ENCODE data around the gene RASL10A. TPM values are rescaled to one million over a fixed set of nuclear protein-coding genes. Genes with fewer than 3 reads are reported as not detected.
"Not testable (repeated sequence)": the region's sequence is repeated elsewhere in the genome, so short reads cannot be mapped to it uniquely, and the experiment has no call there.

The RASL10A gene
- total RNA-seq, 1 experiment from 2014 or later, result 1.1 TPM

GRCh38 chr22:29348041-29348440, 32.5 kb upstream of the RASL10A start:
- Mint-ChIP-seq H3K27ac (ENCODE audit: unreplicated experiment) (no peak overlapping the region), H3K4me3 (ENCODE audit: unreplicated experiment) (no peak overlapping the region), H3K9me3 (ENCODE audit: unreplicated experiment) (no peaks in the 10 kb centered on the region), H3K36me3 (ENCODE audit: insufficient read depth, unreplicated experiment) (peaks cover 50% of the 10 kb centered on the region), H3K4me1 (ENCODE audit: low read depth, unreplicated experiment) (peaks cover 1% of the 10 kb centered on the region), H3K27me3 (ENCODE audit: insufficient read depth, unreplicated experiment) (no peaks in the 10 kb centered on the region)
- H3K4me1 ChIP-seq, result no peaks in the 10 kb centered on the region
- H3K9me3 ChIP-seq, result no peaks in the 10 kb centered on the region
- H3K36me3 ChIP-seq (ENCODE audit: control insufficient read depth, insufficient read depth, low read length), result peaks cover 1% of the 10 kb centered on the region
- POLR2A ChIA-PET, result no interaction called here
- CTCF ChIA-PET, result interaction anchor here (0.9 kb wide), 1 partner anchor 27 kb away, joined by 3 read pairs; no protein-coding TSS in a partner anchor
- TF ChIP-seq, protein P1, sequence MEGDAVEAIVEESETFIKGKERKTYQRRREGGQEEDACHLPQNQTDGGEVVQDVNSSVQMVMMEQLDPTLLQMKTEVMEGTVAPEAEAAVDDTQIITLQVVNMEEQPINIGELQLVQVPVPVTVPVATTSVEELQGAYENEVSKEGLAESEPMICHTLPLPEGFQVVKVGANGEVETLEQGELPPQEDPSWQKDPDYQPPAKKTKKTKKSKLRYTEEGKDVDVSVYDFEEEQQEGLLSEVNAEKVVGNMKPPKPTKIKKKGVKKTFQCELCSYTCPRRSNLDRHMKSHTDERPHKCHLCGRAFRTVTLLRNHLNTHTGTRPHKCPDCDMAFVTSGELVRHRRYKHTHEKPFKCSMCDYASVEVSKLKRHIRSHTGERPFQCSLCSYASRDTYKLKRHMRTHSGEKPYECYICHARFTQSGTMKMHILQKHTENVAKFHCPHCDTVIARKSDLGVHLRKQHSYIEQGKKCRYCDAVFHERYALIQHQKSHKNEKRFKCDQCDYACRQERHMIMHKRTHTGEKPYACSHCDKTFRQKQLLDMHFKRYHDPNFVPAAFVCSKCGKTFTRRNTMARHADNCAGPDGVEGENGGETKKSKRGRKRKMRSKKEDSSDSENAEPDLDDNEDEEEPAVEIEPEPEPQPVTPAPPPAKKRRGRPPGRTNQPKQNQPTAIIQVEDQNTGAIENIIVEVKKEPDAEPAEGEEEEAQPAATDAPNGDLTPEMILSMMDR (IDR thresholded peaks at IDR 0.05; ENCODE audit: insufficient read depth in 1 of 2, low read depth in 1 of 2, low read length in 1 of 2, severe bottlenecking in 1 of 2, unreplicated experiment in 1 of 2), result no peak
- no peaks in the 10 kb centered on the region for H3K27me3 ChIP-seq (replicated peaks; ENCODE audit: control insufficient read depth, insufficient read depth, low read length)
- TSS peak; percentile 6 for BruUV-seq (replicated peaks)
- H3K4me3 ChIP-seq (ENCODE audit: low read depth, low read length), result no peak overlapping the region
- intact Hi-C loops (cut with micrococcal nuclease; ENCODE audit: unreplicated experiment), result no loop called here
- DNase-seq, result no peak

GRCh38 chr22:29346659-29347058, 31.2 kb upstream of the RASL10A start:
- CTCF ChIA-PET, result interaction anchor here (0.7 to 1.1 kb wide), 2 partner anchors 11 to 20 kb away, joined by 3 read pairs; no protein-coding TSS in a partner anchor
- Mint-ChIP-seq H3K27me3 (ENCODE audit: insufficient read depth, unreplicated experiment) (no peaks in the 10 kb centered on the region), H3K27ac (ENCODE audit: unreplicated experiment) (no peak overlapping the region), H3K4me1 (ENCODE audit: low read depth, unreplicated experiment) (peaks cover 8% of the 10 kb centered on the region), H3K4me3 (ENCODE audit: unreplicated experiment) (no peak overlapping the region), H3K36me3 (ENCODE audit: insufficient read depth, unreplicated experiment) (peaks cover 56% of the 10 kb centered on the region), H3K9me3 (ENCODE audit: unreplicated experiment) (no peaks in the 10 kb centered on the region)
- no TSS peak for BruUV-seq (replicated peaks)
- intact Hi-C loops (cut with micrococcal nuclease; ENCODE audit: unreplicated experiment), result no loop called here
- H3K4me3 ChIP-seq (ENCODE audit: low read depth, low read length), result no peak overlapping the region
- TF ChIP-seq, protein P1 (IDR thresholded peaks at IDR 0.05; ENCODE audit: insufficient read depth in 1 of 2, low read depth in 1 of 2, low read length in 1 of 2, severe bottlenecking in 1 of 2, unreplicated experiment in 1 of 2), result no peak
- H3K9me3 ChIP-seq, result no peaks in the 10 kb centered on the region
- no peaks in the 10 kb centered on the region for H3K27me3 ChIP-seq (replicated peaks; ENCODE audit: control insufficient read depth, insufficient read depth, low read length)
- H3K4me1 ChIP-seq, result peaks cover 6% of the 10 kb centered on the region; the same call in 1 of the 2 replicates
- DNase-seq, result no peak
- H3K36me3 ChIP-seq (ENCODE audit: control insufficient read depth, insufficient read depth, low read length), result peaks cover 1% of the 10 kb centered on the region
- POLR2A ChIA-PET, result no interaction called here

DNA sequence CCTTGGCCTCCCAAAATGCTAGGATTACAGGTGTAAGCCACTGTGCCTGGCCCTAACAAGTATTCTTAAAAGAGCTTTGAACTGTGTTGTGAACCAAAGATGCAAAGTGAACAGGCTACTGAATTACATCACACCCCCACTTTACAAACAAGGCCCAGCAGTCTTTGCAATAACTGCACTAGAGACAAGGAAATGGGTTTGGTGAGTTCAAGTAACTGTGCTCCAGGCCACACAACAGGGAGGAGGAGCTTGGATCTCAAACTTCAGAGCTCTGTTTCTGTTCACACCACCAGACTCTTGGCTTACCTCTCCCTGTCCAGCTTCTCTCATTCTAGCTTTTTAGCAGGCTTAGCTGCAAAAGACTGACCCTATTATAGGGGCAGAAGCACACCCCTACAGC, 30.4 kb upstream of the RASL10A start:
- no peak for DNase-seq
- peaks cover 63% of the 10 kb centered on the region for H3K36me3 Mint-ChIP-seq (ENCODE audit: insufficient read depth, unreplicated experiment)

GRCh38 chr22:29344889-29345288, 29.4 kb upstream of the RASL10A start:
- intact Hi-C loops (cut with micrococcal nuclease; ENCODE audit: unreplicated experiment); H3K36me3 ChIP-seq (ENCODE audit: control insufficient read depth, insufficient read depth, low read length); H3K27me3 ChIP-seq (replicated peaks; ENCODE audit: control insufficient read depth, insufficient read depth, low read length); H3K9me3 ChIP-seq; BruUV-seq (replicated peaks); CTCF ChIA-PET; H3K27ac Mint-ChIP-seq (ENCODE audit: unreplicated experiment); H3K4me1 ChIP-seq; DNase-seq; H3K4me1 Mint-ChIP-seq (ENCODE audit: low read depth, unreplicated experiment); H3K4me3 ChIP-seq (ENCODE audit: low read depth, low read length); H3K27me3 Mint-ChIP-seq (ENCODE audit: insufficient read depth, unreplicated experiment); H3K4me3 Mint-ChIP-seq (ENCODE audit: unreplicated experiment); H3K9me3 Mint-ChIP-seq (ENCODE audit: unreplicated experiment): not testable (repeated sequence)
- POLR2A ChIA-PET, result interaction anchor here (0.6 kb wide), 1 partner anchor 38 kb away, joined by 8 read pairs; no protein-coding TSS in a partner anchor
- peaks cover 66% of the 10 kb centered on the region for H3K36me3 Mint-ChIP-seq (ENCODE audit: insufficient read depth, unreplicated experiment)

More for the DNA sequence above, 30.4 kb upstream of the RASL10A start:
- Histone ChIP-seq H3K9me3 (no peaks in the 10 kb centered on the region), H3K4me3 (ENCODE audit: low read depth, low read length) (no peak overlapping the region), H3K27me3 (replicated peaks; ENCODE audit: control insufficient read depth, insufficient read depth, low read length) (no peaks in the 10 kb centered on the region), H3K36me3 (ENCODE audit: control insufficient read depth, insufficient read depth, low read length) (peaks cover 1% of the 10 kb centered on the region), H3K4me1 (peaks cover 6% of the 10 kb centered on the region; the same call in 1 of the 2 replicates)
- H3K4me3 Mint-ChIP-seq (ENCODE audit: unreplicated experiment), result no peak overlapping the region
- TF ChIP-seq, protein P1 (IDR thresholded peaks at IDR 0.05; ENCODE audit: insufficient read depth in 1 of 2, low read depth in 1 of 2, low read length in 1 of 2, severe bottlenecking in 1 of 2, unreplicated experiment in 1 of 2), result no peak
- ChIA-PET CTCF (interaction anchor here (1.1 kb wide), 1 partner anchor 11 kb away, joined by 3 read pairs; no protein-coding TSS in a partner anchor), POLR2A (interaction anchor here (0.5 kb wide), 1 partner anchor 67 kb away, joined by 3 read pairs; no protein-coding TSS in a partner anchor)
- no peak overlapping the region for H3K27ac Mint-ChIP-seq (ENCODE audit: unreplicated experiment)
- BruUV-seq (replicated peaks), result no TSS peak
- H3K27me3 Mint-ChIP-seq (ENCODE audit: insufficient read depth, unreplicated experiment), result no peaks in the 10 kb centered on the region
- no peaks in the 10 kb centered on the region for H3K9me3 Mint-ChIP-seq (ENCODE audit: unreplicated experiment)
- H3K4me1 Mint-ChIP-seq (ENCODE audit: low read depth, unreplicated experiment), result peaks cover 8% of the 10 kb centered on the region
- intact Hi-C loops (cut with micrococcal nuclease; ENCODE audit: unreplicated experiment), result no loop called here

Data from Caco-2 (cell line).